ENCODE results near the gene LAG3.

- TF ChIP-seq, protein P1, sequence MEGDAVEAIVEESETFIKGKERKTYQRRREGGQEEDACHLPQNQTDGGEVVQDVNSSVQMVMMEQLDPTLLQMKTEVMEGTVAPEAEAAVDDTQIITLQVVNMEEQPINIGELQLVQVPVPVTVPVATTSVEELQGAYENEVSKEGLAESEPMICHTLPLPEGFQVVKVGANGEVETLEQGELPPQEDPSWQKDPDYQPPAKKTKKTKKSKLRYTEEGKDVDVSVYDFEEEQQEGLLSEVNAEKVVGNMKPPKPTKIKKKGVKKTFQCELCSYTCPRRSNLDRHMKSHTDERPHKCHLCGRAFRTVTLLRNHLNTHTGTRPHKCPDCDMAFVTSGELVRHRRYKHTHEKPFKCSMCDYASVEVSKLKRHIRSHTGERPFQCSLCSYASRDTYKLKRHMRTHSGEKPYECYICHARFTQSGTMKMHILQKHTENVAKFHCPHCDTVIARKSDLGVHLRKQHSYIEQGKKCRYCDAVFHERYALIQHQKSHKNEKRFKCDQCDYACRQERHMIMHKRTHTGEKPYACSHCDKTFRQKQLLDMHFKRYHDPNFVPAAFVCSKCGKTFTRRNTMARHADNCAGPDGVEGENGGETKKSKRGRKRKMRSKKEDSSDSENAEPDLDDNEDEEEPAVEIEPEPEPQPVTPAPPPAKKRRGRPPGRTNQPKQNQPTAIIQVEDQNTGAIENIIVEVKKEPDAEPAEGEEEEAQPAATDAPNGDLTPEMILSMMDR (conservative IDR thresholded peaks at IDR 0.05; ENCODE audit: low read length): no peak
- TF ChIP-seq EZH2phosphoT487 (IDR thresholded peaks at IDR 0.05; ENCODE audit: borderline replicate concordance): no peak
These were observed 11.5 kb downstream of the LAG3 start for GRCh38 chr12:6783828-6784227.

Measured in Loucy (cell line).